ENCODE results near the gene SPOP.

Gene SPOP

DNA sequence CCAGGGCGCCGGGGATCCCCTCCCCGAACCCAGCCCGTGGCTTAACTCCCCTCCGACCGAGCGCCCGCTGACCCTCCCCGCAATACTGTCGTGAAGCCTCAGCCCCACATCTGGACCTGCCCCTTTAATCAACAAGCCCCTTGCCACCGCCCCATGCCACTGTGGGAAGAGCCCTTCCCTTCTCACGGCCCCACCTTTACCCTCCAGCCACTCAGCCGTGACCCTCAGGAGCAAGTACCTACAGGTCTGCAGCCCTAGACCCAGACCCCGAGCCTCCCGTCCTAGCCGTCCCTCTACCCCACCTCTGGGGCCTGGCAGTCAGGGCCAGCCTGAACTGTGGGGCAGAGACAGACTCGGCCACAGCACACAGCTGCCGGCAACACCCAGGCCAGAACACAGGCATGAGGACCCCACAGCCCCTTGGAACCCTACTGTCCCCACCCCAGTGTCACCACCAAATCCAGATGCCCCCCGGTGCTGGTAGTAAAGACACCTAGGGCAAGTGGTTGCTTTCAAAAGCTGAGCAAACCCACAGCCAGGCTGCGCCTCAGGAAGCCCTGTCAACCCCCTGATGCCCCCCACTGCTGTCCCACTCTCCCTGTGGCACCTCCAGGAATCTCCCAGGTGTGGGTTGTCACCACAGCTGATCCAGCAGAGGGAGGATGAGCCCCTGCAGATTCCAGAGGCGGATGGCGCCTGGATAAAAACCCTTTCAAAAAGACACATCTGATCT, 100.8 kb downstream of the SPOP start:
- TF ChIP-seq, protein P1, sequence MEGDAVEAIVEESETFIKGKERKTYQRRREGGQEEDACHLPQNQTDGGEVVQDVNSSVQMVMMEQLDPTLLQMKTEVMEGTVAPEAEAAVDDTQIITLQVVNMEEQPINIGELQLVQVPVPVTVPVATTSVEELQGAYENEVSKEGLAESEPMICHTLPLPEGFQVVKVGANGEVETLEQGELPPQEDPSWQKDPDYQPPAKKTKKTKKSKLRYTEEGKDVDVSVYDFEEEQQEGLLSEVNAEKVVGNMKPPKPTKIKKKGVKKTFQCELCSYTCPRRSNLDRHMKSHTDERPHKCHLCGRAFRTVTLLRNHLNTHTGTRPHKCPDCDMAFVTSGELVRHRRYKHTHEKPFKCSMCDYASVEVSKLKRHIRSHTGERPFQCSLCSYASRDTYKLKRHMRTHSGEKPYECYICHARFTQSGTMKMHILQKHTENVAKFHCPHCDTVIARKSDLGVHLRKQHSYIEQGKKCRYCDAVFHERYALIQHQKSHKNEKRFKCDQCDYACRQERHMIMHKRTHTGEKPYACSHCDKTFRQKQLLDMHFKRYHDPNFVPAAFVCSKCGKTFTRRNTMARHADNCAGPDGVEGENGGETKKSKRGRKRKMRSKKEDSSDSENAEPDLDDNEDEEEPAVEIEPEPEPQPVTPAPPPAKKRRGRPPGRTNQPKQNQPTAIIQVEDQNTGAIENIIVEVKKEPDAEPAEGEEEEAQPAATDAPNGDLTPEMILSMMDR (IDR thresholded peaks at IDR 0.05; ENCODE audit: unreplicated experiment in 3 of 3) = no peak
- Mint-ChIP-seq H3K27me3 (ENCODE audit: low read depth) (peaks cover 52% of the 10 kb centered on the region), H3K36me3 (ENCODE audit: low read depth) (no peaks in the 10 kb centered on the region), H3K4me1 (no peaks in the 10 kb centered on the region), H3K4me3 (peak overlapping the region; percentile 83 to 89 (median 86)), H3K9me3 (no peaks in the 10 kb centered on the region), H3K27ac (no peak overlapping the region)

DNA sequence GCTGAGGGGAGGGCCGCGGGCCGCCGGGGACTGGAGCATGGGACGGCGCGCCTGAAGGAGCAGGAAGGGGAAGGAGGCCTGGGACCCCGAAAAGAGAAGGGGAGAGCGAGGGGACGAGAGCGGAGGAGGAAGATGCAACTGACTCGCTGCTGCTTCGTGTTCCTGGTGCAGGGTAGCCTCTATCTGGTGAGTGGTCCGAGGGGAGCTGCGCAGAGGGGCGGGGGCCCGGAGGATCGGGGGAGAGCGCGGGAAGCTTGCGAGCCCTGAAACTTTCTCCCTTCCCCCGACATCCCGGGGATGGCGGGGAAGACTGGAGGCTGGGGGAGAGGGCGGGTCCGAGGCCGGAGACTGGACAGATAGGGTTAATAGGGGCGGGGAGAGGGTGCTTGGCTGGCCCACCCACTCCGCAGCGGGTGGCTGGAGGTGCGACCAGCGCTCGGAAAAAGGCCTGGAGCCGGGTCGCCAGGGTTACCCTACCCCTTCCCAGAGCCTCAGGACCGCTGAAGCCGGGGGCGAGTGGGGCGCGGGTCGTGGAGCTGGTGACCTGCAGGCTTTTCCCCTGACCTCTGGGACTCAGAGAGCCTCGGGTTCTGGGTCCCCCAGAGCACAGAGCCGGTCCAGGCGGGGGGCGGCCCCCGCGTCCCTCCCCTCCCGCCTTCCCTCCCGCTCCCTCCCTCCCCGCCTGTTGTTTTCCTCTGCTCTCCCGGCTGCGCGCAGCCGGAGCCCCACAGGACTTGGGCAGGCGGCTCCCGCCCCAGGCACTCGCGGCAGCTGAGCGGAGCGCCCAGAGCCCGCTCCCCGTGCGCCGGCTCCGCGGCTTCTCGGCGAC, 101.6 kb downstream of the SPOP start:
- Mint-ChIP-seq H3K36me3 (ENCODE audit: low read depth) (no peaks in the 10 kb centered on the region), H3K9me3 (no peaks in the 10 kb centered on the region), H3K4me1 (no peaks in the 10 kb centered on the region), H3K27me3 (ENCODE audit: low read depth) (peaks cover 60% of the 10 kb centered on the region), H3K27ac (no peak overlapping the region), H3K4me3 (peak overlapping the region; percentile 86 to 89 (median 87))
- TF ChIP-seq, protein P1 (IDR thresholded peaks at IDR 0.05; ENCODE audit: unreplicated experiment in 3 of 3) = no peak

DNA sequence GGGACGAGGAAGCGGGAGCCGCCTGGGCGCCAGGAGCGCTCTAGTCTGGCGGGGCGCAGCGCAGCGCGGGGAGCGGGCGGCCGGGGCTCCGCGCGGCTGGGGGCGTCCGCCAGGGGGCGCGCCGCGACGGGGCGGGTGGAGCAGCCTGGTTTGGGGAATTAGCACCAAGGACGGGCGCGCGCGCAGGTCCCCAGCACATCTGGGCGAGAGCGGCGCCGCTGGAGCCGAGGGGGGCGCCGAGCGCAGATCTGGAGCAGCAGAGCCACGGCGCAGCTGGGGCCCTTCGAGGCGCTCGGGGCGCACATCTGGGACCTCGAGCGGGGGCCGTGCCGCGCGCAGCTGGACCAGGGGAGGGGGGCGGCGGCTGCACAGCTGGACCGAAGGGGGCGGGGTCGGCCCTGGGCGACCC, 102.2 kb downstream of the SPOP start, which contains the start of gene NXPH3:
Gene NXPH3, plus strand, starts transcription at position 193 of the 409 bp plus-strand sequence. CDS start 349 bp downstream, outside the sequence.
- TF ChIP-seq, protein P1 (IDR thresholded peaks at IDR 0.05; ENCODE audit: unreplicated experiment in 3 of 3) = peak; percentile 29 to 47 (median 36)
- Mint-ChIP-seq H3K27me3 (ENCODE audit: low read depth) (peaks cover 66% of the 10 kb centered on the region), H3K9me3 (no peaks in the 10 kb centered on the region), H3K4me3 (peak within 1 kb of the TSS; percentile 82 to 89 (median 87)), H3K36me3 (ENCODE audit: low read depth) (no peaks in the 10 kb centered on the region), H3K27ac (no peak within 1 kb of the TSS), H3K4me1 (peaks cover 4% of the 10 kb centered on the region)

DNA sequence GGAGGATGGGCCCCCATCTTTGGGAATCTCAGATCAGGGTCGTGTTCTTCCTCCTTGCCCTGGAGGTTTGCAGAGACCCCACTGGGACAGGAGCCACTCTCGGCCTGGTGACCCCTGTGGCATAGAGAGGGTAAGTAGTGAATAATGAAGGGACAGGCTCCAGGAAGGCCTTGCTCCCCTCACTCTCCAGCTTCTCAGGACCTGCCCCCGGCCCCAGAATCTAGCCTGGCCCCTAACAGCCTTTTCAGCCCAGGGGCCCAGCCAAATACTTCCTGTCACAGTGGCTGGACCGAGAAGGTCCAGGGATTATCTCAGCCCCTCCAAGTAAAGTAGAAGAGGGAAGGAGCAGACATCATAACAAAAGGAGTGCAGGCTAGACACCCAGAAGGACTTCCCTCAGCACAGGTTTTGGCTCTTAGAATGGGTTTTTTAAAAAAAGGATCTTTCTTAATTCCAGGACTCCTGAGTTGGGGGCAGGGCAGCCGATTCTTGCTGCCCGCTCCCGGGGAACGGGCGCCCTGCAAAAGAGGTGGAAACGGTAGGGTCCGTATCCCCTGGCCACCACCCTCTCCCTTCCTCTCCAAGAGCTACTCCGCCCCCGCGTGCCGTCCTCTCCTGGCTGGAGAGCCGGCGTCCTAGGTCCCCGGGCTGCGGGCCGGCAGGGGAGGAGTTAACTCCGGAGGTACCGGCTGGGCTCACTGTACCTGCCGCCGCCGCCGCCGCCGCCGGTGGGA, 102.8 kb downstream of the SPOP start:
- Mint-ChIP-seq H3K27ac (no peak overlapping the region), H3K36me3 (ENCODE audit: low read depth) (no peaks in the 10 kb centered on the region), H3K4me3 (peak overlapping the region; percentile 68 to 76 (median 73)), H3K4me1 (peaks cover 4% of the 10 kb centered on the region), H3K27me3 (ENCODE audit: low read depth) (peaks cover 72% of the 10 kb centered on the region), H3K9me3 (no peaks in the 10 kb centered on the region)
- TF ChIP-seq, protein P1 (IDR thresholded peaks at IDR 0.05; ENCODE audit: unreplicated experiment in 3 of 3) = no peak

DNA sequence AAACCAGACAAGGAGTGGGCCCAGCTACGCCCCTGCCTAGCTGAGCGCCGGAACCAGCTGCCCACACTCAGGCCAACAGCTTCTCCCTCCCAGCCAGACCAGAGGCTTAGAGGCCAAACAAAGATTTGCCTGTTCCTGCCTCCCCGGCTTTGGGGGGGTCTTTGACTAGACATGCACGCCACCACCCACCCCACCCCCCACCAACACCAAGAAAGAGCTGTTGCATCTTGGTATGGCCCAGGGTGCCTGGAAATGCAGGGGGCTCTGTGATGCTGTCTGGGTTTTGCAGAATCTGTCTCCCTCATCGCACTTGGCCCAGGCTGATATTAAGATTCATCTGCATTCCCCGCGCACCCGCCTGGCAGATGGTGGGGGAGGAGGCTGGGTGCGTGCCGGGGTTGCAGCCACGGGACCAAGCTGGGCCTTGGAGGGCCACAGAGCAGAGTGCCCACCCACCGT, 103.5 kb downstream of the SPOP start:
- TF ChIP-seq, protein P1 (IDR thresholded peaks at IDR 0.05; ENCODE audit: unreplicated experiment in 3 of 3) = no peak
- Mint-ChIP-seq H3K27me3 (ENCODE audit: low read depth) (peaks cover 74% of the 10 kb centered on the region), H3K4me1 (peaks cover 4% of the 10 kb centered on the region), H3K4me3 (peak overlapping the region; percentile 22 to 76 (median 56)), H3K27ac (no peak overlapping the region), H3K9me3 (no peaks in the 10 kb centered on the region), H3K36me3 (ENCODE audit: low read depth) (no peaks in the 10 kb centered on the region)

All from nephron (organoid).